IMR-90 (cell line): Measurements from ENCODE around the gene RAP2C. TPM values are rescaled to one million over a fixed set of nuclear protein-coding genes. Genes with fewer than 3 reads are reported as not detected.

Experiments
- ATAC-seq: fragments of 200-7000 bp; cut with Tn5 transposase; 2 replicates; pipeline ENCODE4 v1.9.1; 2020; ENCODE audit warnings: low read depth, mild to moderate bottlenecking, moderate library complexity
- BruUV-seq: library from RNA; stranded (reverse); fragments of 400-500 nt; replicated peaks from 2 replicates; lab custom pipeline; 2021; lab: Mats Ljungman, UMichigan
- CTCF ChIA-PET: fragments of 300-600 bp; formaldehyde crosslinking; extraction: SDS; loops from one replicate; lab custom pipeline; 2021; ENCODE audit warnings: antibody characterized with exemption; lab: Yijun Ruan, JAX
- POLR2A ChIA-PET: fragments of 300-600 bp; sonication (Branson Sonifier 250); formaldehyde crosslinking; loops from one replicate; lab custom pipeline; 2022; ENCODE audit warnings: antibody characterized with exemption; ENCODE audit not compliant: unreplicated experiment; lab: Charles Lee
- DNase-seq: peaks from one replicate; pipeline ENCODE4 v3.0.0; 2013
- H2AFZ ChIP-seq: replicated peaks from 2 replicates; pipeline ENCODE3; 2013; ENCODE audit warnings: low read length, mild to moderate bottlenecking; ENCODE audit not compliant: poor library complexity
- H2AK5ac ChIP-seq: 2 replicates; pipeline ENCODE4 v1.6.1; 2013; ENCODE audit warnings: low read depth, low read length, inconsistent platforms
- H2AK9ac ChIP-seq: replicated peaks from 2 replicates; pipeline ENCODE3; 2013; ENCODE audit warnings: mild to moderate bottlenecking, low read depth, low read length, moderate library complexity; ENCODE audit not compliant: poor library complexity
- H2BK120ac ChIP-seq: 2 replicates; pipeline ENCODE4 v1.6.1; 2013; ENCODE audit warnings: low read depth, low read length, inconsistent platforms
- H2BK15ac ChIP-seq: 3 replicates; pipeline ENCODE4 v1.6.1; 2013; ENCODE audit warnings: low read depth, low read length, inconsistent platforms
- H2BK20ac ChIP-seq: 2 replicates; pipeline ENCODE4 v1.6.1; 2013; ENCODE audit warnings: low read depth, mild to moderate bottlenecking, inconsistent platforms, low read length, moderate library complexity
- H2BK5ac ChIP-seq: 2 replicates; pipeline ENCODE4 v1.6.1; 2013; ENCODE audit warnings: mild to moderate bottlenecking, low read depth, low read length, inconsistent platforms; ENCODE audit not compliant: poor library complexity, severe bottlenecking
- H3K14ac ChIP-seq: replicated peaks from 2 replicates; pipeline ENCODE4 v1.6.1; 2013; ENCODE audit warnings: low read depth, low read length, inconsistent platforms
- H3K18ac ChIP-seq: 2 replicates; pipeline ENCODE4 v1.6.1; 2013; ENCODE audit warnings: low read depth, low read length, control low read depth
- H3K23ac ChIP-seq: 2 replicates; pipeline ENCODE4 v1.6.1; 2013; ENCODE audit warnings: low read depth, low read length, inconsistent platforms
- H3K27ac ChIP-seq: 2 replicates; pipeline ENCODE4 v1.5.1; 2013; ENCODE audit warnings: mild to moderate bottlenecking, control low read depth, low read length; ENCODE audit not compliant: insufficient read depth
- H3K27me3 ChIP-seq: 2 replicates; pipeline ENCODE4 v1.6.1; 2013; ENCODE audit warnings: low read length; ENCODE audit not compliant: control insufficient read depth, insufficient read depth
- H3K36me3 ChIP-seq: 2 replicates; pipeline ENCODE4 v1.6.1; 2013; ENCODE audit warnings: low read length, mixed read lengths; ENCODE audit not compliant: control insufficient read depth, insufficient read depth
- H3K4ac ChIP-seq: 2 replicates; pipeline ENCODE4 v1.6.1; 2013; ENCODE audit warnings: low read depth, low read length, inconsistent platforms
- H3K4me1 ChIP-seq: 2 replicates; pipeline ENCODE4 v1.6.1; 2013; ENCODE audit warnings: low read length, mixed read lengths; ENCODE audit not compliant: control insufficient read depth, insufficient read depth
- H3K4me2 ChIP-seq: 2 replicates; pipeline ENCODE4 v1.6.1; 2013; ENCODE audit warnings: low read depth, mild to moderate bottlenecking, control low read depth, low read length, moderate library complexity
- H3K4me3 ChIP-seq: 2 replicates; pipeline ENCODE4 v1.5.1; 2013; ENCODE audit warnings: low read depth, mild to moderate bottlenecking, control low read depth, low read length, moderate library complexity; ENCODE audit not compliant: insufficient read depth
- H3K56ac ChIP-seq: 2 replicates; pipeline ENCODE4 v1.6.1; 2013; ENCODE audit warnings: low read length, inconsistent platforms; ENCODE audit not compliant: insufficient read depth; ENCODE audit errors: extremely low read depth
- H3K79me1 ChIP-seq, 2 experiments: 2 replicates each; pipeline ENCODE4 v1.6.1; 2013; ENCODE audit warnings: low read length in 2 of 2, inconsistent platforms in 1 of 2, low read depth in 1 of 2
- H3K9ac ChIP-seq: 2 replicates; pipeline ENCODE4 v1.6.1; 2013; ENCODE audit warnings: low read depth, low read length, control low read depth
- H3K9me1 ChIP-seq: 2 replicates; pipeline ENCODE4 v1.6.1; 2013; ENCODE audit warnings: low read length, inconsistent platforms; ENCODE audit not compliant: insufficient read depth
- H3K9me3 ChIP-seq: 2 replicates; pipeline ENCODE4 v1.6.1; 2013; ENCODE audit warnings: low read length; ENCODE audit not compliant: control insufficient read depth, insufficient read depth
- H4K20me1 ChIP-seq: 2 replicates; pipeline ENCODE4 v1.6.1; 2013; ENCODE audit warnings: low read length, inconsistent platforms; ENCODE audit not compliant: insufficient read depth
- H4K5ac ChIP-seq: 2 replicates; pipeline ENCODE4 v1.6.1; 2013; ENCODE audit warnings: mild to moderate bottlenecking, low read depth, low read length, control low read depth
- H4K8ac ChIP-seq, 2 experiments: 2 replicates each; pipeline ENCODE4 v1.6.1; 2013; ENCODE audit warnings: low read depth in 2 of 2, low read length in 2 of 2, control low read depth in 1 of 2, inconsistent platforms in 1 of 2
- H4K91ac ChIP-seq: 2 replicates; pipeline ENCODE4 v1.6.1; 2013; ENCODE audit warnings: low read depth, low read length, inconsistent platforms; ENCODE audit not compliant: insufficient read depth
- CHD1 ChIP-seq: IDR thresholded peaks from 2 replicates; pipeline ENCODE4 v1.6.1; 2012; ENCODE audit warnings: low read depth, low read length, improper control_type of control experiment
- RAD21 ChIP-seq: IDR thresholded peaks from 2 replicates; pipeline ENCODE4 v1.6.1; 2012; ENCODE audit warnings: low read length, improper control_type of control experiment
- WGBS, 2 experiments: methylation state at CpG; one replicate each; pipeline versions ENCODE4 v1.1.5 to v1.1.7; 2013; ENCODE audit warnings: missing lambda C conversion rate in 2 of 2; ENCODE audit not compliant: insufficient read length in 1 of 2; ENCODE audit errors: extremely low coverage in 2 of 2; 5-methylcytosine and 5-hydroxymethylcytosine counted together
- dilution Hi-C: fragments of 300-500 bp; cut with HindIII; formaldehyde crosslinking; loops from one replicate; pipeline ENCODE4 v1.14.3; 2018; ENCODE audit warnings: low sequenced_read_pairs; ENCODE audit not compliant: unreplicated experiment
- in situ Hi-C: fragments of 300-500 bp; cut with MboI; formaldehyde crosslinking; loops from 3 replicates; pipeline ENCODE4 v1.14.3; 2019; ENCODE audit warnings: low sequenced_read_pairs, inconsistent platforms, mixed read lengths
- intact Hi-C: fragments of 100-400 bp; cut with micrococcal nuclease; formaldehyde crosslinking; loops from 2 replicates; pipeline ENCODE4 v1.10.0; 2022
- polyA plus RNA-seq, 3 experiments: library from polyadenylated mRNA; depleted of rRNA; stranded (reverse); fragments of >200 nt; gene quantifications; 2 replicates each; pipeline ENCODE4 v1.2.3, GENCODE V29; 2012; ENCODE audit warnings: low replicate concordance in 1 of 3
- total RNA-seq: library from RNA; depleted of rRNA; stranded (reverse); fragments of >200 nt; gene quantifications from 2 replicates; pipeline ENCODE4 v1.2.3, GENCODE V29; 2012

RAP2C gene
- total and polyA plus RNA-seq, 2 of the 4 experiments (the other 2 are of a cell fraction), result 7.6 to 24.9 TPM

DNA sequence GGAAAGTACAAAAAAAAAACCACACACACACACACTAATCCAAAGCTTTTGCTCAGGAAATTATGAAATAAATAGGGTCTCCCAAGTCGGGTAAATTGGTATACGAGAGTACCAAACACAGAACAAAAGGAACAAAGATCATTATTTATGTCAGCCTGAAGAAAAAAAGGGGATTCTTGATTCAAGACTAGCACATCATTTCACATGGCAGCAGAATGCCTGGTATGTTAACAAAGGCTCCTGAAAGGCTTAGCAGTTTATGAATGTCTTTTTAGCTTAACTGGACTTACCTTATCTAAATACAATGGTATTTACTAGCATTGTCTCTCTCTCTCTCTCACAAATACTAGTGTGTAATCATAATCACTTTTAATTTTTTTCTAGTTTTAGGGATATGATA lies 11.3 kb downstream of the RAP2C start:
- in situ Hi-C loops (no loop called here), intact Hi-C loops (no loop called here), dilution Hi-C loops (no loop called here)
- Histone ChIP-seq H3K9me3 (no peaks in the 10 kb centered on the region), H3K27ac (no peak overlapping the region), H3K36me3 (peaks cover 6% of the 10 kb centered on the region), H3K9ac (no peak overlapping the region), H3K23ac (no peak overlapping the region), H4K91ac (no peak overlapping the region), H2AFZ (no peak overlapping the region), H3K79me1 (peaks cover 0 to 11% of the 10 kb centered on the region in 2 experiments; a peak in 1 of 4 replicates), H4K20me1 (no peaks in the 10 kb centered on the region; the same call in 1 of the 2 replicates), H3K4me3 (no peak overlapping the region), H3K27me3 (0 out of 2 replicates have a peak, but pooled peaks cover 2% of the 10 kb centered on the region), H3K4me2 (no peak overlapping the region), H2BK120ac (no peak overlapping the region), H3K9me1 (no peaks in the 10 kb centered on the region), H2BK15ac (no peak overlapping the region), H2BK5ac (no peak overlapping the region), H4K5ac (no peak overlapping the region), H3K4me1 (peaks cover 3% of the 10 kb centered on the region; the same call in 1 of the 2 replicates), H3K4ac (no peak overlapping the region), H2AK5ac (no peak overlapping the region), H3K18ac (no peak overlapping the region), H4K8ac (no peak overlapping the region), H2BK20ac (no peak overlapping the region), H2AK9ac (no peak overlapping the region), H3K56ac (no peak overlapping the region), H3K14ac (no peak overlapping the region)
- ChIA-PET CTCF (interaction anchor here (0.7 kb wide), 1 partner anchor 116 kb away, joined by 4 read pairs; no protein-coding TSS in a partner anchor), POLR2A (no interaction called here)
- TF ChIP-seq RAD21 (no peak), CHD1 (no peak)
- WGBS, 2 experiments, result no CpG with 5 or more reads among the region's 2 CpGs
- no TSS peak for BruUV-seq
- no peak for DNase-seq
- ATAC-seq, result no peak
